Measurements from ENCODE around the gene IGSF11. TPM values are rescaled to one million over a fixed set of nuclear protein-coding genes. Genes with fewer than 3 reads are reported as not detected.

Gene IGSF11
- total and polyA plus RNA-seq, 4 donors: 0.02 to 0.17 TPM; not detected in 2

DNA sequence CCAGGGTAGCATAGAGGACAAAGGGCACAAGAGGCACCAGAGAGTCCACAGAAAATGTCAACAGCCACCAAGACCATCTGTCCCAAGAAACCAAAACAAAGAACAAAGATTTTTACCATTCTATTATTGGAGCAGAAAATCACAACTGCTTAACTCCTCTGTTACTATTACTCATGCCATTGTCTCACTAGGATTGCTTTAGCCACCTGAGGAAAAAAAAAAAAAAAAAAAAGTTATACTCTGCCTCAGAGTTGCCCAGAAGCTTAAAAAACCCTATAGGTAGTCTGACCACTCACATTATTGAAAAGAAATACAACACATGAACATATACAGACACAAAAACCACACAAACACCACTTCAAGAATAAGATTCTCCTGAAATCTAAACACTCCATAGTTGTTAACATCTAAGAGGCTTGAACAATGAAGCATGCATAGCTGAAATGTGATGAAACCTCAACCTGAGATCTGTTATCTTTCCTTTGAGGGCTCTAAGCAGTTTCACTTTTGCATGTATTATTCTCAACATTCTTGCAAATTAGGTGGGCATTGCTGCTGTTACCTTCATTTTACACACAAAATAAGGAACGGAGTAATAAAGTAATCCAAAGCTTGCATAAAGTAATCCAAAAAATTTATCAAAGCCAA is 85.4 kb downstream of the IGSF11 start:
- no peaks in the 10 kb centered on the region for H3K36me3 ChIP-seq (ENCODE audit: control insufficient read depth in 4 of 4, insufficient read depth in 3 of 4, low read depth in 1 of 4, low read length in 3 of 4)
- H3K4me1 ChIP-seq (ENCODE audit: control insufficient read depth in 4 of 4, insufficient read depth in 4 of 4, low read length in 3 of 4): no peaks in the 10 kb centered on the region
- H3K9me3 ChIP-seq (ENCODE audit: control insufficient read depth in 4 of 4, low read length in 3 of 4): no peaks in the 10 kb centered on the region
- no peak overlapping the region for H3K27ac ChIP-seq (ENCODE audit: low read depth in 1 of 2, low read length in 2 of 2)
- H3K4me3 ChIP-seq (ENCODE audit: low read depth in 1 of 3, low read length in 3 of 3): no peak overlapping the region
- 79% methylated on average over 1 of the region's 1 CpG for WGBS
- TF ChIP-seq EGR1 (IDR thresholded peaks at IDR 0.05; ENCODE audit: low read depth in 2 of 2): no peak
- no peak for TF ChIP-seq RXRA (IDR thresholded peaks at IDR 0.05)
- TF ChIP-seq GABPA (IDR thresholded peaks at IDR 0.05 in 1 of 2, conservative IDR thresholded peaks at IDR 0.05 in 1 of 2): no peak
- no peak for TF ChIP-seq HNF4G (IDR thresholded peaks at IDR 0.05)
- TF ChIP-seq MAX (IDR thresholded peaks at IDR 0.05): no peak
- no peak for TF ChIP-seq NR2F2 (IDR thresholded peaks at IDR 0.05)
- TF ChIP-seq SP1 (IDR thresholded peaks at IDR 0.05): no peak
- no peak for TF ChIP-seq HNF4A (conservative IDR thresholded peaks at IDR 0.05)
- TF ChIP-seq YY1 (IDR thresholded peaks at IDR 0.05): no peak
- TF ChIP-seq ATF3 (IDR thresholded peaks at IDR 0.05): no peak
- TF ChIP-seq FOXA1 (IDR thresholded peaks at IDR 0.05): no peak
- TF ChIP-seq RAD21 (IDR thresholded peaks at IDR 0.05): no peak
- H3K9ac ChIP-seq (ENCODE audit: low read depth in 1 of 2, low read length in 2 of 2): no peak overlapping the region
- no peak for DNase-seq (ENCODE audit: low spot score)
- H3K27me3 ChIP-seq (ENCODE audit: control insufficient read depth in 4 of 4, insufficient read depth in 4 of 4, low read length in 3 of 4): peaks cover 0 to 4% (median 0%) of the 10 kb centered on the region in 4 donors

GRCh38 chr3:118948146-118948545 is 86.5 kb downstream of the IGSF11 start:
- Histone ChIP-seq H3K4me1 (ENCODE audit: control insufficient read depth in 4 of 4, insufficient read depth in 4 of 4, low read length in 3 of 4) (no peaks in the 10 kb centered on the region), H3K4me3 (ENCODE audit: low read depth in 1 of 3, low read length in 3 of 3) (no peak overlapping the region), H3K27me3 (ENCODE audit: control insufficient read depth in 4 of 4, insufficient read depth in 4 of 4, low read length in 3 of 4) (peaks cover 0 to 4% (median 0%) of the 10 kb centered on the region in 4 donors), H3K36me3 (ENCODE audit: control insufficient read depth in 4 of 4, insufficient read depth in 3 of 4, low read depth in 1 of 4, low read length in 3 of 4) (no peaks in the 10 kb centered on the region), H3K27ac (ENCODE audit: low read depth in 1 of 2, low read length in 2 of 2) (no peak overlapping the region), H3K9me3 (ENCODE audit: control insufficient read depth in 4 of 4, low read length in 3 of 4) (no peaks in the 10 kb centered on the region), H3K9ac (ENCODE audit: low read depth in 1 of 2, low read length in 2 of 2) (no peak overlapping the region)
- 81% methylated on average over 5 of the region's 5 CpGs for WGBS
- TF ChIP-seq YY1 (IDR thresholded peaks at IDR 0.05) (no peak), FOXA2 (IDR thresholded peaks at IDR 0.05) (no peak), HNF4A (conservative IDR thresholded peaks at IDR 0.05) (no peak), RAD21 (IDR thresholded peaks at IDR 0.05) (no peak), NR2F2 (IDR thresholded peaks at IDR 0.05) (no peak), RXRA (IDR thresholded peaks at IDR 0.05) (no peak), GABPA (IDR thresholded peaks at IDR 0.05 in 1 of 2, conservative IDR thresholded peaks at IDR 0.05 in 1 of 2) (no peak), SP1 (IDR thresholded peaks at IDR 0.05) (no peak), TAF1 (conservative IDR thresholded peaks at IDR 0.05) (no peak), CTCF (IDR thresholded peaks at IDR 0.05; ENCODE audit: low read depth, low read length, missing input control) (no peak), MAX (IDR thresholded peaks at IDR 0.05) (no peak), FOXA1 (IDR thresholded peaks at IDR 0.05) (no peak), REST (IDR thresholded peaks at IDR 0.05) (no peak)
- TF ChIP-seq, protein P1, sequence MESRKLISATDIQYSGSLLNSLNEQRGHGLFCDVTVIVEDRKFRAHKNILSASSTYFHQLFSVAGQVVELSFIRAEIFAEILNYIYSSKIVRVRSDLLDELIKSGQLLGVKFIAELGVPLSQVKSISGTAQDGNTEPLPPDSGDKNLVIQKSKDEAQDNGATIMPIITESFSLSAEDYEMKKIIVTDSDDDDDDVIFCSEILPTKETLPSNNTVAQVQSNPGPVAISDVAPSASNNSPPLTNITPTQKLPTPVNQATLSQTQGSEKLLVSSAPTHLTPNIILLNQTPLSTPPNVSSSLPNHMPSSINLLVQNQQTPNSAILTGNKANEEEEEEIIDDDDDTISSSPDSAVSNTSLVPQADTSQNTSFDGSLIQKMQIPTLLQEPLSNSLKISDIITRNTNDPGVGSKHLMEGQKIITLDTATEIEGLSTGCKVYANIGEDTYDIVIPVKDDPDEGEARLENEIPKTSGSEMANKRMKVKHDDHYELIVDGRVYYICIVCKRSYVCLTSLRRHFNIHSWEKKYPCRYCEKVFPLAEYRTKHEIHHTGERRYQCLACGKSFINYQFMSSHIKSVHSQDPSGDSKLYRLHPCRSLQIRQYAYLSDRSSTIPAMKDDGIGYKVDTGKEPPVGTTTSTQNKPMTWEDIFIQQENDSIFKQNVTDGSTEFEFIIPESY (IDR thresholded peaks at IDR 0.05): no peak
- no peak for DNase-seq (ENCODE audit: low spot score)
